Fibroblast of lung (primary cell): ENCODE results near the gene LIPM. TPM values are rescaled to one million over a fixed set of nuclear protein-coding genes. Genes with fewer than 3 reads are reported as not detected.

ENCODE experiments used
- DNase-seq, 2 donors: peaks; one replicate each; pipeline versions ENCODE4 v3.0.0 to v3.0.0-alpha.2; 2010; ENCODE audit warnings: low read depth in 2 of 2
- H2AFZ ChIP-seq: 2 replicates; pipeline ENCODE4 v1.5.1; 2012; ENCODE audit warnings: low read length, control low read depth, inconsistent platforms
- H3K27ac ChIP-seq: 2 replicates; pipeline ENCODE4 v1.5.1; 2011; ENCODE audit warnings: low read length, control low read depth; ENCODE audit not compliant: insufficient read depth
- H3K27me3 ChIP-seq: 2 replicates; pipeline ENCODE4 v1.5.1; 2011; ENCODE audit warnings: mild to moderate bottlenecking, low read length; ENCODE audit not compliant: control insufficient read depth, insufficient read depth
- H3K36me3 ChIP-seq: 2 replicates; pipeline ENCODE4 v1.5.1; 2011; ENCODE audit warnings: low read length; ENCODE audit not compliant: control insufficient read depth, insufficient read depth
- H3K4me1 ChIP-seq: 2 replicates; pipeline ENCODE4 v1.5.1; 2011; ENCODE audit warnings: low read length; ENCODE audit not compliant: control insufficient read depth, insufficient read depth; ENCODE audit errors: extremely low read depth
- H3K4me2 ChIP-seq: 2 replicates; pipeline ENCODE4 v1.5.1; 2011; ENCODE audit warnings: low read length, control low read depth; ENCODE audit not compliant: insufficient read depth; ENCODE audit errors: extremely low read depth
- H3K4me3 ChIP-seq, 4 experiments: fragments of 200-600 bp in 1 of 4; sonication (generic) in 1 of 4; replicated peaks in 1 of 4; 2 replicates each; pipeline ENCODE4 v1.5.1; 2011 to 2016; ENCODE audit warnings: low read length in 4 of 4, low read depth in 3 of 4, mild to moderate bottlenecking in 3 of 4, control low read depth in 2 of 4, inconsistent platforms in 1 of 4, mixed read lengths in 1 of 4; ENCODE audit not compliant: insufficient read depth in 1 of 4; ENCODE audit errors: control extremely low read depth in 1 of 4
- H3K79me2 ChIP-seq: 2 replicates; pipeline ENCODE4 v1.5.1; 2012; ENCODE audit warnings: mild to moderate bottlenecking, low read length, inconsistent platforms; ENCODE audit not compliant: control insufficient read depth, insufficient read depth
- H3K9ac ChIP-seq: 2 replicates; pipeline ENCODE4 v1.5.1; 2011; ENCODE audit warnings: mild to moderate bottlenecking, low read length, control low read depth; ENCODE audit not compliant: insufficient read depth
- H3K9me3 ChIP-seq: 2 replicates; pipeline ENCODE4 v1.5.1; 2012; ENCODE audit warnings: low read depth, low read length; ENCODE audit not compliant: control insufficient read depth, insufficient read depth
- H4K20me1 ChIP-seq: 2 replicates; pipeline ENCODE4 v1.5.1; 2011; ENCODE audit warnings: low read length; ENCODE audit not compliant: control insufficient read depth, insufficient read depth; ENCODE audit errors: extremely low read depth
- EZH2 ChIP-seq: IDR thresholded peaks from 2 replicates; pipeline ENCODE4 v1.5.1; 2012; ENCODE audit warnings: low read length, control low read depth, mild to moderate bottlenecking; ENCODE audit errors: missing control alignments
- polyA minus RNA-seq: library from RNA; depleted of rRNA, polyadenylated mRNA; stranded (reverse); fragments of >200 nt; gene quantifications from 2 replicates; pipeline ENCODE4 v1.2.3, GENCODE V29; 2011; ENCODE audit warnings: low replicate concordance
- polyA plus RNA-seq, 2 donors: library from polyadenylated mRNA; depleted of rRNA in 1 of 2; stranded (reverse) in 1 of 2; unstranded in 1 of 2; fragments of >200 nt; gene quantifications; 2 replicates each; pipeline ENCODE4 v1.2.1, GENCODE V29; 2011 to 2012; ENCODE audit warnings: missing spikeins in 1 of 2
- total RNA-seq: library from RNA; depleted of rRNA; stranded (reverse); fragments of >200 nt; gene quantifications from 2 replicates; pipeline ENCODE4 v1.2.1, GENCODE V29; 2014
- TF ChIP-seq, protein P1 (sequence below), 2 donors: IDR thresholded peaks in 1 of 2; conservative IDR thresholded peaks in 1 of 2; 1 replicate in 1 of 2; 2 replicates in 1 of 2; pipeline ENCODE4 v1.5.1; 2011 to 2012; ENCODE audit warnings: low read length in 2 of 2, control low read depth in 1 of 2, inconsistent platforms in 1 of 2, low read depth in 1 of 2, mild to moderate bottlenecking in 1 of 2

LIPM gene, protein sequence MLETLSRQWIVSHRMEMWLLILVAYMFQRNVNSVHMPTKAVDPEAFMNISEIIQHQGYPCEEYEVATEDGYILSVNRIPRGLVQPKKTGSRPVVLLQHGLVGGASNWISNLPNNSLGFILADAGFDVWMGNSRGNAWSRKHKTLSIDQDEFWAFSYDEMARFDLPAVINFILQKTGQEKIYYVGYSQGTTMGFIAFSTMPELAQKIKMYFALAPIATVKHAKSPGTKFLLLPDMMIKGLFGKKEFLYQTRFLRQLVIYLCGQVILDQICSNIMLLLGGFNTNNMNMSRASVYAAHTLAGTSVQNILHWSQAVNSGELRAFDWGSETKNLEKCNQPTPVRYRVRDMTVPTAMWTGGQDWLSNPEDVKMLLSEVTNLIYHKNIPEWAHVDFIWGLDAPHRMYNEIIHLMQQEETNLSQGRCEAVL
- total RNA-seq (not detected in 2 replicates), polyA plus RNA-seq (not detected in 2 replicates), polyA minus RNA-seq (not detected in 2 replicates)
- polyA plus RNA-seq (2012): not detected in 2 replicates

DNA sequence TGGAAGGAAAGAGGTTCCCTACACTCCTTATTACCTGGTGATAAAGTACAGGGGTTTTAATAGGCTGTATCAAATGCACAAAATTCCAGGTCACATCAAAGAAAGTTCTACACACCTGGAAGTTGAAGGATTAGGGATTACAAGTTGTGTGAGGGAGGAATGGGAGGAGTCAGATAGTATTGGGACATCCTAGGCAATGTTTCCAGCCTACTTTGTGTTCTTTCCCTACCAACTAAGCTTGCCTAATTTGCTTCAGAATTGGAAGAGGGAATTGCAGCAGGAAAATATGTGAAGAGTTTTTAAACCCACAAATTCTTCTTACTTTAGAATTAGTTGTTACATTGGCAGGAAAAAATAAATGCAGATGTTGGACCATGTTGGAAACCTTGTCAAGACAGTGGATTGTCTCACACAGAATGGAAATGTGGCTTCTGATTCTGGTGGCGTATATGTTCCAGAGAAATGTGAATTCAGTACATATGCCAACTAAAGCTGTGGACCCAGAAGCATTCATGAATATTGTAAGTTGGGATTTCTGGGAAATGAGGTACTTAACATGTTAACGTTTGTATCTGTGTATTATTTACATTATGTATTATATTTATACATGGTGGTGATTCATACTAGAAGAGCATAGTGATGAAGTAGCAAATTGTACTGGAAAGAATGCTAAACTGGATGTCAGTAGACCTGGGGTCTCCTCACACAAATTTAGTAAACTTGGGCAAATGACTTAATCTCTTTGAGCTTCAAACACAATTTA, at the start of gene LIPM:
Gene LIPM, plus strand, starts transcription at position 208 of the 763 bp plus-strand sequence. Its CDS starts 167 bp downstream, at position 375.
- Histone ChIP-seq H4K20me1 (no peaks in the 10 kb centered on the region), H3K79me2 (no peaks in the 10 kb centered on the region), H3K4me1 (no peaks in the 10 kb centered on the region), H3K36me3 (no peaks in the 10 kb centered on the region), H3K27ac (no peak within 1 kb of the TSS), H3K9ac (no peak within 1 kb of the TSS), H3K4me2 (no peak within 1 kb of the TSS), H3K27me3 (no peaks in the 10 kb centered on the region), H2AFZ (no peak within 1 kb of the TSS), H3K9me3 (no peaks in the 10 kb centered on the region), H3K4me3 (no peak within 1 kb of the TSS)
- no peak for TF ChIP-seq EZH2
- TF ChIP-seq, protein P1, sequence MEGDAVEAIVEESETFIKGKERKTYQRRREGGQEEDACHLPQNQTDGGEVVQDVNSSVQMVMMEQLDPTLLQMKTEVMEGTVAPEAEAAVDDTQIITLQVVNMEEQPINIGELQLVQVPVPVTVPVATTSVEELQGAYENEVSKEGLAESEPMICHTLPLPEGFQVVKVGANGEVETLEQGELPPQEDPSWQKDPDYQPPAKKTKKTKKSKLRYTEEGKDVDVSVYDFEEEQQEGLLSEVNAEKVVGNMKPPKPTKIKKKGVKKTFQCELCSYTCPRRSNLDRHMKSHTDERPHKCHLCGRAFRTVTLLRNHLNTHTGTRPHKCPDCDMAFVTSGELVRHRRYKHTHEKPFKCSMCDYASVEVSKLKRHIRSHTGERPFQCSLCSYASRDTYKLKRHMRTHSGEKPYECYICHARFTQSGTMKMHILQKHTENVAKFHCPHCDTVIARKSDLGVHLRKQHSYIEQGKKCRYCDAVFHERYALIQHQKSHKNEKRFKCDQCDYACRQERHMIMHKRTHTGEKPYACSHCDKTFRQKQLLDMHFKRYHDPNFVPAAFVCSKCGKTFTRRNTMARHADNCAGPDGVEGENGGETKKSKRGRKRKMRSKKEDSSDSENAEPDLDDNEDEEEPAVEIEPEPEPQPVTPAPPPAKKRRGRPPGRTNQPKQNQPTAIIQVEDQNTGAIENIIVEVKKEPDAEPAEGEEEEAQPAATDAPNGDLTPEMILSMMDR (conservative IDR thresholded peaks at IDR 0.05 in 1 of 2, IDR thresholded peaks at IDR 0.05 in 1 of 2; ENCODE audit: low read depth in 1 of 2, low read length in 2 of 2): no peak
- DNase-seq: no peak

DNA sequence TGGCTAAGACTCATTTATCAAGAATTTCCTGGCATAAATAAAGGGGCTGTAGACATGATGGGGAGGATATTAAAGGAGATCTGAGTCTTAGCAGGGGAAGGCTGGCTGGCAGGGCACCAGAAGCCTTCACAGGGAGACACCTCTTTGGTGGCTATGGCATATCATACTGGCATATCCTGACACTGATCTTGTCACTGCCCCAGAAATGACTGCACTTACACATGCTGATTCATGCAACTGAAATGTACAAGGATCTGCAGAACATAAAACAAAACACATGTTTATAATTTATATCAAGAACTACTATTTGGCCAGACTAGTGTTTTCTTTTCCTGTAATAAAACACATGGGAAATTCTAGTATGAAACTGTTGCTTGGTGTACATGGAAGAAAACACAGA, 48.2 kb upstream of the LIPM start:
- H3K4me3 ChIP-seq: no peak overlapping the region
- DNase-seq: peak; percentile 61 to 66
- H3K27me3 ChIP-seq: no peaks in the 10 kb centered on the region
- H3K27ac ChIP-seq: no peak overlapping the region
- peaks cover 3% of the 10 kb centered on the region for H3K4me1 ChIP-seq
- H3K4me2 ChIP-seq: peak overlapping the region; percentile 50
- no peaks in the 10 kb centered on the region for H3K9me3 ChIP-seq
- H3K79me2 ChIP-seq: no peaks in the 10 kb centered on the region
- H4K20me1 ChIP-seq: no peaks in the 10 kb centered on the region
- H3K36me3 ChIP-seq: no peaks in the 10 kb centered on the region
- TF ChIP-seq, protein P1 (conservative IDR thresholded peaks at IDR 0.05 in 1 of 2, IDR thresholded peaks at IDR 0.05 in 1 of 2; ENCODE audit: low read depth in 1 of 2, low read length in 2 of 2): no peak
- no peak for TF ChIP-seq EZH2
- H3K9ac ChIP-seq: no peak overlapping the region
- no peak overlapping the region for H2AFZ ChIP-seq

GRCh38 chr10:88755753-88756152, 46.8 kb upstream of the LIPM start:
- Histone ChIP-seq H3K9me3 (no peaks in the 10 kb centered on the region), H3K4me2 (no peak overlapping the region), H3K9ac (no peak overlapping the region), H2AFZ (no peak overlapping the region), H4K20me1 (no peaks in the 10 kb centered on the region), H3K4me3 (no peak overlapping the region), H3K4me1 (peaks cover 3% of the 10 kb centered on the region), H3K27me3 (no peaks in the 10 kb centered on the region), H3K36me3 (no peaks in the 10 kb centered on the region), H3K79me2 (no peaks in the 10 kb centered on the region), H3K27ac (no peak overlapping the region)
- TF ChIP-seq EZH2: no peak
- TF ChIP-seq, protein P1 (conservative IDR thresholded peaks at IDR 0.05 in 1 of 2, IDR thresholded peaks at IDR 0.05 in 1 of 2; ENCODE audit: low read depth in 1 of 2, low read length in 2 of 2): no peak
- no peak for DNase-seq
